GM18499 (cell line): Measurements from ENCODE around the gene ACYP2.
"Not testable (repeated sequence)": the region's sequence is repeated elsewhere in the genome, so short reads cannot be mapped to it uniquely, and the experiment has no call there.

Experiments used
- ATAC-seq: cut with Tn5 transposase; IDR thresholded peaks from one replicate; pipeline ENCODE4 v1.9.1; 2021; ENCODE audit warnings: moderate number of reproducible peaks; ENCODE audit not compliant: insufficient read depth, unreplicated experiment

The ACYP2 gene

DNA sequence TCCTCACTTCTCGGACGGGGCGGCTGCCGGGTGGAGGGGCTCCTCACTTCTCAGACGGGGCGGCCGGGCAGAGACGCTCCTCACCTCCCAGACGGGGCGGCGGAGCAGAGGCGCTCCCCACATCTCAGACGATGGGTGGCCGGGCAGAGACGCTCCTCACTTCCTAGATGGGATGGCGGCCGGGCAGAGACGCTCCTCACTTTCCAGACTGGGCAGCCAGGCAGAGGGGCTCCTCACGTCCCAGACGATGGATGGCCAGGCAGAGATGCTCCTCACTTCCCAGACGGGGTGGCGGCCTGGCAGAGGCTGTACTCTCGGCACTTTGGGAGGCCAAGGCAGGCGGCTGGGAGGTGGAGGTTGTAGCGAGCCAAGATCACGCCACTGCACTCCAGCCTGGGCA is 19.3 kb upstream of the ACYP2 start:
- not testable (repeated sequence) for ATAC-seq

DNA sequence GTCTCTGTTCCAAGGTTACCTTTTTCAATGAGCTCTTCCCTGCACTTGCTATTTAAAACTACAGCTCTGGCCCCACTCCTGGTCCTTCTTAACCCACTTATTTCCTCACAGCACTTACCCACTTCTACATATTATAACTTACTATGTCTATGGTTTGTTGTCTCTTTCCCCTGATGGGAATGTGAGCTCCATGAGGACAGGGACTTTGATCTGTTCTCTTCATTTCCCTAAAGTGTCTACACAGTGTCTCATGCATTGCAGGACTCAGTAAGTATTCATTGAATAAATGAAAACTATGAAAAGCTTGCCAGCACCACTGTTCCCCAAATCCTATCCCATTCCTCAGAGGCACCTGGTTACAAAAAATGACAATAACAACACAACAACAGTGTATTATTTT is 18.3 kb upstream of the ACYP2 start:
- no peak for ATAC-seq

DNA sequence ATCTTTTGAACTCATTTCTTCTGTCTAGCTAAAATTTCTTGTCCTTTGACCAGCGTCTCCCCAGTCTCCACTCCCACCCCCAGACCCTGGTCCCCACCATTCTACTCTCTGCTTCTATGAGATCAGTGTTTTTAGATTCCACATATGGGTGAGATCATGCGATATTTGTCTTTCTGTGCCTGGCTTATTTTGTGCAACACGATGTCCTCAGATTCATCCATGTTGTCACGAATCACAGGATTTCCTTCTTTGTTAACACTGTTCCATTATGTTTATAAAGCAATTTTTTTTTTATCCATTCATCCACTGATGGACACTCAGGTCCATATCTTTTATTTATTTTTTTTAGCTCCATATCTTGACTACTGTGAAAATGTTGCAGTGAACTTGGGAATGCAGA is 16.0 kb upstream of the ACYP2 start:
- peak; percentile 1 for ATAC-seq

DNA sequence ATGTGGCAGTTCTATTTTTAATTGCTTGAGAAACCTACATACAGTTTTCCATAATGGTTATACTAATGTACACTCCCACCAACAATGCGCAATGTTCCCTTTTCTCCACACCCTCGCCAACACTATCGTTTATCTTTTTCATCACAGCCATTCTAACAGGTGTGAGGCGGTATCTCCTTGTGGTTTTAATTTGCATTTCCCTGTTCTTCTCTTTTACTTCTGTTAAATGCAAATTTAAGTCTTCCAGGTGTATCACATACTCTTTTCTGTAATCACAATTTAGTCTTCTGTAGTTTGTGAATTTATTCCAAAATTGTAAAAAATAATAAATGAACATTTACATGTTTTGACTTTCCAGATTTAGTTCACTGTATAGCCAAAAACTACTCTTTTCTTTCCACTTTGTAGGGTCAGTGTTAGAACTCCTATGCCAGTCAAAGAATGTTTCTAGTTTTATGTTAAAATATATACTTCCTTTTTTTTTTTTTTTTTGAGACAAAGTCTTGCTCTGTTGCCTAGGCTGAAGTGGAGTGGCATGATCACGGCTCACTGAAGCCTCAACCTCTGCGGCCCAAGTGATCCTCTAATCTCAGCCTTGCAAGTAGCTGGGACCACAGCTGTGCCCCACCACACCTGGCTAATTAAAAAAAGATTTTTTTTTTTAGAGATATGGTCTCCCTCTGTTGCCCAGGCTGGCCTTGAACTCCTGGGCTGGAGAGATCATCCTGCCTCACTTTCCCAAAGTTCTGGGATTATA is 15.4 kb upstream of the ACYP2 start:
- peak; percentile 72 for ATAC-seq

DNA sequence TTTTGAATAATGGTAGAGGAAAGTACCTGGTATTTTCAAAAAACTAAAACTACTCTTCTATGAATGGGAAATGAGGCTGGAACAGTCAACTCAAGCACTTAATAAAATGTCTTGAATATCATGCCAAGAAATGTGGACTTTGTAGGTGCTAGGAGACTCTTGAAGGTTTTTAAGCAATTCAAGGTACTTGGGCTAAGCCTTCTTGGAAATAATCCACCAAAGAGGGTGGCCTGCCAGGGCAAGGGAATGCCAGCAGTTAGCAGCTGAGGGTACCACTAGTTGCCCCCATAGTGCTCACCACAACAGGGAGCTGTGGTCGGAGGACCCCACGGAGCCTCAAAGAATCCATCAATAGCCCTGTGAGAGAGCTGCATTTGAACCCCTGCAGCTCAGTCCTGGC is 14.6 kb upstream of the ACYP2 start:
- ATAC-seq = no peak

DNA sequence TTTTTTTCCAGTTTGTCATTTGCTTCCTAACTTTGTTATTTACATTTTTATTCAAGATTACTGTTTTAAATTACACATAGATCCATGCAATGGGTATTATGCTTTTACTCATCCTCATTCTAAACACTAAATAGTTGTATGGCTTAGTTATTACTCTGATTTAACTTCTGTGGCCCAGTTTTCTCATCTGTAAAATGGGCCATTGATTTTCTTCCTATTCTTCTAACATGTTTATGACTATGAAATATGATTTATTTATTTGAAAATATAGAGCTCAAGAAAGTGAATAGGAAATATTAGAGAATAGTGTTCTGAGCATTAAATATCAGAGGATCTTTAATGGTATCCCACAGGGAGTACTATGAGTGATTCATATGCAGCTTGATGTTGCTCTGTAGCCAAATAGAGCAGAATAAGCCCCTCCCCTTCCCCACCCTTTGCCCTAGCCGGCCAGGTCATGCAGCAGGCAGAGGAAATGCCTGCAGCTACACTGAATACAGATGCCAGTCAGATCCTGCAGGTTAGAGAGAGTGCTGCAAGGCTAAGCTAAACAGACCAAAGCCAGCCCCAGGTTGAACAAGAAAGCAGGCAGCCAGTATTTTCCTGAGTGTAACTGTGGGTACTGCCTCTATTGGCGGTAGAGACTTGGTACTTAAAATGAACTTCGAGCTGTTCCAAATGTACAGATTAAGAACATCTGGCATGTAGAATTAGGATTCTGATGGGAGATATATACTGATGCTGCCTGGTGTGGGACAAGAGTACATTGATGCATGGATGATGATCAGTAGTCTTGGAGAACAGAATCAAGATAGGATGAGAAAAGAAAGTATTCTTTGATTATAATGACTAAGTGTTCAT is 11.7 kb upstream of the ACYP2 start:
- ATAC-seq = no peak

DNA sequence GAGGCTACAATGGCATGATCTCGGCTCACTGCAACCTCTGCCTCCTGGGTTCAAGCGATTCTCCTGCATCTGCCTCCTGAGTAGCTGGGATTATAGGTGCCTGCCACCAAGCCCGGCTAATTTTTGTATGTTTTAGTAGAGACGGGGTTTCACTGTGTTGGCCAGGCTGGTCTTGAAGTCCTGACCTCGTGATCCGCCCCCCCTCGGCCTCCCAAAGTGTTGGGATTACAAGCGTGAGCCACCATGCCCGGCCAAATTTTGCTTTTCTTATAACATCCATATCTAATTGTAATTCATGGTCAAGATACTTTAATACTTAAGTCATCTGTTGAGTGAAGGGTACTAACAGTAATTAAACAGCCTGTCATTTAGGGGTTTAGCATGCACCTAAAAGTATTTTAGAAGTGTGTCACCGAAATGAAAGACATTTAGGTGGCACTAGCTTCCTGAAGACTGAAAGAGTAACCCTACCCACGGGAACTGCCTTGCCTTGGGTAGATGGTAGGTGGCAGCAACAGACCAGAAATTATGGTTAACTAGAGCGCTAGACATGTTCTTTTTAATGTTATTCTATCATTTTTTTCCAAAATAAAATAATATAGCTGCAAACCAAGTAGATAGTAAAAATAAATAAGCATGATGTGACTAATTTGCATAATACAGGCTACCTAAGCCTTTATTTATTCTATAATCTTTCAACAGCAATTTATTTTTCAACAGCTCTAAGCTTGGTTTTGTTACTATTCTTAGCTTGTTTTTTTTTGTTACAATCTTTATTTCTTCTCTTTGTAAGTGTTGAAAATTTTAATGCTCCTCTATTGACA is 8.6 kb upstream of the ACYP2 start:
- no peak for ATAC-seq

DNA sequence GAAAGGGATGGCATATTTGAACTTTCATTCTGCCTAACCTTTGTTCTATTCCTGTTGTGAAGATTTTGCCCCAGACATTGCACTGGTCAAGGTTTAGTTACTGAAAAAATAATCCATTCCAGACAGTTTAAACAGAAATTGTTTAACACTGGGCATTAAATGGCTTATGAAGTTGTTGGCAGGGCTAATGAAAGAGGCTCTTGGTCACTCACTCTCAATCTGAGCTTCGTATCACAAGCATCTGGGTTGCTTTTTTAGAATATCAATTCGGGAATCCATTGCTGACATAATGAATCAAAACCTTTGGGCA is 8.0 kb upstream of the ACYP2 start:
- no peak for ATAC-seq

DNA sequence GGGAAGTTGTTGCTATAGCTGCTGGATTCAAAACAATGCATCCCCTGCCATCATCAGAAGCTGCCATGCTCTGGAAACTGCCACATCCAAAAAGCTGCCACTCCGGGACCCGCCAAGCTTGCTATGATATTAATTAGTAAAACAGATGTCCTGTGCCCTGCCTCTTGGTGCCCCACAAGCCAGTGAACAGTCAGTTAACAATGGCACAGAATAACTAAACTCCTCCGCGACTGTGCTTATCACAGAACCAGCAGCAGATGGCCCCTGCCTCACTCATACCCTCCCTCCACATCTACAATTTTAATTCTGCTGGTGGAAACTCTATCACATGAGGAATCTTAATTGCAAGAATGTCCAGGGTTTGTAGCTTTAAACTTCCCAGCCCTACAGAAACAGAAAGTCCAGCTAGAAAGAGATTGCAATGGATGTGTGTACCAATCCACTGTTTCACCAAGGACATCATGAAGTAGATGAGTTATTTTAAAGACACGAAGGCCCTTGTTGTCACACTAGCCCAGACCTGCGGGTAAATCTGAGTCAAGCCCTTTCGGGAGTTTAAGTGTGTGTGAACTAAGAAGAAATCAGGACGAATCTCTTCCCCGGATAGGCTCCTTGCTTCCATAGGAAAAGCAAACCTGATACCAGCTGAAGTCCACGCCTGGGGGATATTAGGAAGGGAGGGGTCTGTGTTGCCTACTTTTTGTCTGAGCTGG is 7.4 kb upstream of the ACYP2 start:
- no peak for ATAC-seq

DNA sequence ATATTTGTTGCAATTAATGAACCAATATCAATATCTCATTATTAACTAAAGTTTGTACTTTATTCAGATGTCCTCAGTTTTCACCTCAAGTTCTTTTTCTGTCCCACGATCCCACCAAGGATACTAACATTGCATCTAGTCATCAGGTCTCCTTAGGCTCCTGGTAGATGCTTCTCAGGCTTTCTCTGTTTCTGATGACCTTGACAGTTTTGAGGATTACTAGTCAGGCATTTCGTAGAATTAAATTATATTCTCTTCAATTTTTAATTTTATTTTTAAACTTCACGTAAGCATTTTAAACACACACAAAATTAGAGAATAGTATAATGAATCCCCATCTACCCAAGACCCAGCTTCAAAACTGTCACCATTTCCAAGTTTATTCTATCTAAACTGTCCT is 5.6 kb upstream of the ACYP2 start:
- ATAC-seq = no peak

DNA sequence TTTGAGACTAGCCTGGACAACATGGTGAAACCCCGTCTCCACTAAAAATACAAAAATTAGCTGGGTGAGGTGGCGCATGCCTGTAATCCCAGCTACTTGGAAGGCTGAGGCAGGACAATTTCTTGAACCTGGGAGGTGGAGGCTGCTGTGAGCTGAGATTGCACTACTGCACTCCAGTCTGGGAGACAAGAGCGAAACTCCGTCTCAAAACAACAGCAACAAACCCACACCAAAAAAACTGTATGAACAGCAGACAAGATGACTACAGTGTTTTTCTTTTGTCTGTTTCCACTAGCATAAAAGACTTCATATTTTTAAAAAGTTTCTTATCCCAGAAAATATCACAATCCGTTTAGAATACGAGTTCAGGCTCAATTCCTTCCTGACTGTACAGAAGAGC is 936 bp upstream of the ACYP2 start:
- ATAC-seq = not testable (repeated sequence)

DNA sequence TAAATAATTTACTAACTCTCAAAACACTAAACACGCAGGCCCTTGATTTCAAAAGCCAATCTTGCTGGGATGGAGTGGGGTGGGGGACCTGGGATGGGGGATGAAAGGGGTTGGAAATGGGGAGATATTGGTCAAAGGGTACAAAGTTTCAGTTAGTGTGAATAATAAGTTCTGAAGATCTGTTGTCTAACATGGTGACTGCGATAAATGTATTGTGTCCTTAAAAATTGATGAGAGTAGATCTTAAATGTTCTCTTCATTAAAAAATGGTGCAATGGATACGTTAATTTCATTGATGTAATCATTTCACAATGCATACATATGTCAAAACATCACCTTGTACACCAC is 505 bp upstream of the ACYP2 start:
- no peak for ATAC-seq

DNA sequence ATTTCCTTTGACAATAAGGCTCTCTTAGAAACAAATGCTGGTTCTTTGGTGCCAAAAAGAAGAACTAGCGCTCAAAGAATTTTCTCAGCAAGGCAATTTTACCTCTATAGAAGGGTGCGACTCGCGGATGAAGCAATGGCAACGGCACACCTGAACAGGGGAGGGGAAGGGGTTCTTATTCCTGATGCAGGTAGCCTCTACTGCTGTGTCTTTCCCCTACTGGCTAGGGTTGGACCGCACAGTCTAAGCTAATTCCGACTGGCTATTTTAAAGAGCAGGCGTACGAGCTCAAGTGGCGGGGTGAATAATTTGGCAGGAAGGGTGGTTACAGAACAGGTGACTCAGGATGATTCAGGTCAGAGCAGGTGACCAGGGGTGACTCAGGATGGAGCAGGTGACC is 1.2 kb downstream of the ACYP2 start:
- ATAC-seq = not testable (repeated sequence)

DNA sequence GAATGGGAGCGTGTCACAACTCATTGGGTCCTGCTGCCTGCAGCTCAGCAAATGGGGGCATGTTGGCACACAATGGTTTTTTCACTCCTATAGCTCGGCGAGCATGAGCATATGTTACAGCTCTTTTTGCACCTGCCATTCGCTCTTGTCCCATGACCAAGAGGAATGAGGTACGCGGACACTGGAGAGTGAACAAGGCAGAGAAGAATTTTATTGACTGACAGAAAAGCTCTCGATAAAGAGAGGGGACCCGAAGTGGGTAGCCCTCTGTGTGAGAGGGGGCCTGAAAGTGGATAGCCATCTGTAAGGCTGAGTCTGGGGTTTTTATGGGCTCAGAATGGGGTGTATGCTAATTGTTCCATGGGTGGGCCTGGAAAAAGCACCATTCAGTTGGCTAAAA is 5.5 kb downstream of the ACYP2 start:
- ATAC-seq = no peak

DNA sequence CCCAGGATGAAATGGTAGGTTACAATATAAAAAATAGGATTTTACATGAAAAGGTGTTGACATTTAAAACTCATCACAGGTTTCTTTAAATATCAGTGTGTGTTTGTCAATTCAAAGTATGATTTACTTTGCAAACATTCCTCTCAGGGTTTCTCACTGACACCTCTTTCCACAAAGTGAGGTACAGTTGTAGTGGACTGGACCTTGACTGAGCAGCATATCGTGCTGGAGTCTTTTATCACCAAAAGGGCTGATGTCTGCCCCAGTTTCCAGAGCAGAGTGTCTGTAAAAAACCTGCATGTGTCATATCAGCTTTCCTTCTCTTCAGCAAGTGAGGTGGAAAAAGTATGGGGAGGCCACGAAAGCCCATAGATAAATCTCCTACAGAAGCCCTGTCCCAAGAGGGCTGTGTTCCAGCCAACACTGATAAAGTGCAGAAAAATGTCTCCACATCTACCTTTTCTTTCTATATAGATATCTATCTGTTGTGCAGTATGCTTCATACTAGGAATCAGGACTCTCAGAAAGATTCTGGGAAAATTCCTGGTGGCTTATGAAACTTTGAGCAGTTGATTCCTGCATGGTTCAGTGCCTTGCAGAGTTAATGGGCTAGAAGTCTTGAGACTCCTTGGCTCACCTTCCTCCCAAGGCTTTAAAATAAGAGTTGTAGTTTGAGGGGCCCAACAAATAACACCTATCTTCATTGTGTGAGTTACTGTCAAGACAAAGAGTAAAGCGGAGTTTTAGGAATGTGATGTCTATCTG is 6.9 kb downstream of the ACYP2 start:
- ATAC-seq = no peak

DNA sequence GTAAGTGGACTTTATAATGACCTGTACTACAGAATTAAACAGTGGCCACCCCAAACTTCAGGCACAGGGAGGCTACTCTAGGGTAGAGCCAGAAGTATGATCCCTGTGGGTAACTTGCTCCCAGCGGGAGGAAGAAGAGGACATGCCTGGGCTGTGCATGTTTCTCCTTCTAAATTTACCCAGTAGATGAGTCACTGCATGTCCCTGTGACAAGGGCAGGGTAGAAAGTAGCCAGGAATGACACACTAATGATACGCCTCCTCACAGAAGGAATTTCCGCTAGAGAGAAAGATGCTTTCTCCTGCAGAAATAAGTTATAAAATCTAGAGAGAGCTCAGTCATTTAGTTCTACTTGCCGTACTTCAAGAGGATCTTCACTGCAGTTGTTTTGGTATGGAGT is 7.5 kb downstream of the ACYP2 start:
- ATAC-seq = no peak

DNA sequence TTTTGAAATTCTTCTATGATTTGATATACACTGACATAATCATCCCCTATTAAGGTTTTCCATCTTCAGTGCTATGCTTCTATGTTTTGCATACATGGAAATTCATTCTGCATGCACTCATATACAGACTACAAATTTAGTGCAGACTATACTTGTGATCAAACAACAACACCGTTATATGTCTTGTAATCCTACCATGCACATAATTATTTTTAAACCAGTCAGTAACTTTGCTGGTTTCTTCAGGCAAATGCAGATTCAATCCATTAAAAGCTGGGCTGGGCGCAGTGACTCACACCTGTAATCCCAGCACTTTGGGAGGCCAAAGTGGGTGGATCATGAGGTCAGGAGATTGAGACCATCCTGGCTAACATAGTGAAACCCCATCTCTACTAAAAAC is 11.8 kb downstream of the ACYP2 start:
- ATAC-seq = not testable (repeated sequence)

DNA sequence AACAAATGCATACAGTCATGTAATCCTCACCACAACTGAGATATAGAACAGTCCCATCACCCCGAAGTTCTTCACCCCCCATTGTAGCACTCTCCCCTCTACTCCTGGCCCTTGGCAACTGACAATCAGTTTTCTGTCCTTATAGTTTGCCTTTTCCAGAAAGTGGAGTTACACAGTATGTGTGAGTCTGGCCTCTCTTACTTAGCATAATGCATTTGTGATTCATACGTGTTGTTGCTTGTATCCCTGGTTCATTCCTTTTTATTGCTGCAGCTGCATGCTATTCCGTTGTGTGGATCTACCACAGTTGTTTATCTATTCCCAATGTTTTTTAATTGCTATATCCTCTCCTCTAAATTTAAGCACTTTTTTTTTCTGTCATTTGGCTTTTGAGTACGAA is 17.6 kb downstream of the ACYP2 start:
- no peak for ATAC-seq

DNA sequence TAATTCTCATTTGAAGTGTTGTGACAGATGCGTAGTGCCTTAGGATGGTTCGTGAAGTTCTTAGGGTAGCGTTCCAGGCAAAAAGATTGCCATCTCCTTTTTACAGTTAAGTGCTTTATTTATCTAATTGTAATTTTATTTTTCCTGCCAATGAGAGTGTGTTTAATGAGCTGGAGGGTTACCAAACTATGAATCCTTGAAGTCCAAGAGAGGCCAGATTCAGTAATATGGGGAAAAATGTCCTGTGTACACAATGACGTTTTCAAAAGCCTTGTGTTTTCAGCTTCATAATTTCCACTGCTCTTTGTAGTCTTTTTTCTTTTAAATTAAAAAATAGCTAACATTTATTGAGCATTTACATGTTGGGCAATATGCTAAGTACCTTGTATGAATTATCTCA is 23.8 kb downstream of the ACYP2 start:
- ATAC-seq = no peak

DNA sequence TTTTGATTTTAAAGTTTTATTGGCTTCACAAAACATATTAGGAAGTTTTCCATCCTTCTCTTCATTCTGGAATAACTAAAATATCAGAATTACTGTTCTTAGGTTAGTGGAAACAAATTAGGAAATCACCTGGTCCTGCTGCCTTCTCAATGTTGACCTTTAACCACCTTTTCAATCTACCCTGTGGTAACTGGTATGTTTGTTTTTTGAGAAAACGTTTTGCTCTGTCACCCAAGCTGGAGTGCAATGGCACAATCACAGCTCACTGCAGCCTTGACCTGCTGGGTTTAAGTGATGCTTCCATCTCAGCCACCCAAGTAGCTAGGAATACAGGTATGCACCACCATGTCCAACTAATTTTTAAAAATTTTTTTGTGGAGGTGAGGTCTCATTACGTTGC is 28.4 kb downstream of the ACYP2 start:
- no peak for ATAC-seq
